HG02798 (cell line): ENCODE data around the gene ANAPC15.

Experiments
- ATAC-seq: cut with Tn5 transposase; IDR thresholded peaks from one replicate; pipeline ENCODE4 v1.9.1; 2021; ENCODE audit warnings: mild to moderate bottlenecking; ENCODE audit not compliant: unreplicated experiment, poor library complexity

Gene ANAPC15

DNA sequence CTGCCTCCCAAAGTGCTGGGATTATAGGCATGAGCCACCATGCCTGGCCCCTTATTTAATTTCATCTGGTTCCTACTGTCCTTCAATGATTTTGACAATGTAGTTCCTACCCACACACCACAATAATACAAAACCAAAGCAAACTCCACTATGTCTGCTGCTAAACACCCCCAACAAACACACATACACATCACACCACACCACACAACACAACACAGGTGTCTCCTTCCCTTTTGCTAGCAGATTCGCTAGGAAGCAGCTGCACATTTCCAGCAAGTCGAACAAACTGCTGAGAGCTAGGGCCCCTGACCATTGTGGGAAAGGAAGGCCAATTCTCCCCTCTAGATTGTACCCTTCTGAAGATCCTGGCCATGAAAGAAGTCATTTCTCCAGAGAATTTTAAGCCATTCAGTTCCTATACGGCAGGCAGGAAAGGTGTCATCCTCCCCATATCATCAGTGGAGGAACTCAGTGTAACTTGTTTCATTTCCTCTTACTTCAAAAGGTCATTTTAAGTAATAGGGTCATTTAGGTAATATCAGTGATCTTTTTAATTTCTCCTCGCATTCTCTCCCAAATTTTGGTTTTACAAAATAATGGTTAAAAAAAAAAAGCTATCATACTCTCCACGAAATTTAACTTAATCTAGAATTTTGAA is 50.6 kb downstream of the ANAPC15 start:
- ATAC-seq, result no peak
